ENCODE results near the gene MASP2.
"Not testable (repeated sequence)": the region's sequence is repeated elsewhere in the genome, so short reads cannot be mapped to it uniquely, and the experiment has no call there.

The MASP2 gene

DNA sequence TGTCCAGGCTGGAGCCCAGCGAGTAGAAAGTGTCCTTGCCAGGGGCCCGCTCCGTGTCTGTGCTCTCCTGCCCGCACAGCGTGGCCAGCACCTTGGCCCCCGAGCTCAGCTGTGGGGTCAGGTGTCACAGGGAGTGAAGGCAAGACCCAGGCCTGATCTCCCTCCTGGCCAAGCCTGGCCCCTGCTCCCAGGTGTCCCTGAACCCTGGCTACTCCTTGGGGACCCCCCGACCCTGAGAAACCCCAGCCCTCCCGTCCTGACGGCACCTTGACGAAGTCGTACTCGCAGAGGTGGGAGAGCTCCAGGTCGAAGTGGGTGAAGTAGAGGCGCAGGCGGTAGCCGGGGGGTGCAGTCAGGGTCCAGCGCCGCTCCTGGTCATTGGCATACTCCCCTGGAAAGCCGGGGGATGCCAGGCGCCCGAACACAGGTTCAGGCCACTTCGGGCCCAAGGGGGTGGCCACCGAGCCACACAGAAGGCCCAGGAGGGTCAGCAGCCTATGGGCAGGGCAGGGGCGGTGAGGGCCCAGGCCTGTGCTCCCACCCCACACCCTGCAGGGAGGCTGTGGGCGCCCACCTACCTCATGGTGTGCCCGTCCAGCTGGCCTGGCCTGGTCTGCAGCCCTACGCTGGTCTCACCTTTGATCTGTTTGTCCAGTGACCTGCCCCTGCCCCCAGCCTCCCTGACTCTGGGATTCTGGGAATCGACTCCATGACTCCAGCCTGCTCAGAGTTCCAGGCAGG is at the start of gene MASP2:
Gene MASP2 (minus strand): TSS at position 615 of the 741 bp plus-strand sequence. CDS start 32 bp downstream, at position 583.
- DNase-seq: no peak

DNA sequence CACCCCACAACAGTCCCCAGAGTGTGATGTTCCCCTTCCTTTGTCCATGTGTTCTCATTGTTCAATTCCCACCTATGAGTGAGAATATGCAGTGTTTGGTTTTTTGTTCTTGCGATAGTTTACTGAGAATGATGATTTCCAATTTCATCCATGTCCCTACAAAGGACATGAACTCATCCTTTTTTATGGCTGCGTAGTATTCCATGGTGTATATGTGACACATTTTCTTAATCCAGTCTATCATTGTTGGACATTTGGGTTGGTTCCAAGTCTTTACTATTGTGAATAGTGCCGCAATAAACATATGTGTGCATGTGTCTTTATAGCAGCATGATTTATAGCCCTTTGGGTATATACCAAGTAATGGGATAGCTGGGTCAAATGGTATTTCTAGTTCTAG is 36.7 kb upstream of the MASP2 start:
- not testable (repeated sequence) for DNase-seq

DNA sequence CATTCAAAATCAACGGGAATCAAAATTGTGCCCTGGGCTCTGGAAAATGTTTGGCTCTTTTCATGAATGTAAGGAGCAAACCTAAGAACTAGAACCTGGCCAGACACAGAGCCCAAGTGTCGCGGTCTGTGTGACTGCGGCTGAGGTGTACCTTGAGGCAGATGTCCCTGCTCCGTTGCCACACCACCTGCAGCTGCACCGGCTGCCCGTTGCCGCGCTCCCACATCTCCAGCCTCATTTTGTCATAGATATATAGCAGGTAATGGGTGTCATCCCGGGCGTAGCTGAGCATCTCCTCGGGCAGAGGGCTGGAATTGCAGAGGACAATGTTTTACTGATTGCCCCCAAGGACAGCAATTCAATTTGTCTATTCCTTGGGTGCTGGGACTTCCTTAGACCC is 33.9 kb upstream of the MASP2 start:
- DNase-seq: no peak

DNA sequence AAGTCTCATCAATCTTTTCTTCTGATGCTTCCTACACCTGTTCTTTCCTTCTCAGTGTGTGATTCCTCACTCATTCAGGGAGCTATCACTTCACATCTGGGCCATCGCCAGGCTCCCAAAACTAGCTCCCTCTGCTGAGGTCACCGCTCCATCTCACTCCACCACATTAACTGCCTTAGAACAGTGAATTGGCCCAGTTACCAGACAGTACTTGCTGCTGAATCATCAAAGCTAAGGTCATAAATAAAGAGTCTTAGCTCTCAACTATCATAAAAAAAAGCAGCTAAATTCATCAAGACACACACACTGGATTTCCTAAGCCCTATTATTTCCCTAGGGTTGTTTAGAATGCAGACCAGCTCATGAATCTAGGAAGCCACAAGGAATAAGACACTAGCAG is 31.6 kb upstream of the MASP2 start:
- peak; percentile 17 for DNase-seq

DNA sequence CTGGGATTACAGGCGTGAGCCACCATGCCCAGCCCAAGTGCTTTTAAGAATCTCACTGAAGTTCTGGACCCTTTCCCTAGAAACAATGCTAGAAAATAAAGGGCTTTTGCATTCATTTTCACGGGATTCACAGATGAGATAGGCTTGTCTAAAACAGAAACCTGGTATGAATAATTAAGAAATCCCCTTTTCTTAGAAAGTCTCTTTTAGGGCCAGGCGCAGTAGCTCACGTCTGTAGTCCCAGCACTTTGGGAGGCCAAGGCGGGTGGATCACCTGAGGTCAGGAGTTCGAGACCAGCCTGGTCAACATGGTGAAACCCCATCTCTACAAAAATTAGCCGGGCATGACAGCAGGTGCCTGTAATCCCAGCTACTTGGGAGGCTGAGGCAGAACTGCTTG is 26.4 kb upstream of the MASP2 start:
- not testable (repeated sequence) for DNase-seq

DNA sequence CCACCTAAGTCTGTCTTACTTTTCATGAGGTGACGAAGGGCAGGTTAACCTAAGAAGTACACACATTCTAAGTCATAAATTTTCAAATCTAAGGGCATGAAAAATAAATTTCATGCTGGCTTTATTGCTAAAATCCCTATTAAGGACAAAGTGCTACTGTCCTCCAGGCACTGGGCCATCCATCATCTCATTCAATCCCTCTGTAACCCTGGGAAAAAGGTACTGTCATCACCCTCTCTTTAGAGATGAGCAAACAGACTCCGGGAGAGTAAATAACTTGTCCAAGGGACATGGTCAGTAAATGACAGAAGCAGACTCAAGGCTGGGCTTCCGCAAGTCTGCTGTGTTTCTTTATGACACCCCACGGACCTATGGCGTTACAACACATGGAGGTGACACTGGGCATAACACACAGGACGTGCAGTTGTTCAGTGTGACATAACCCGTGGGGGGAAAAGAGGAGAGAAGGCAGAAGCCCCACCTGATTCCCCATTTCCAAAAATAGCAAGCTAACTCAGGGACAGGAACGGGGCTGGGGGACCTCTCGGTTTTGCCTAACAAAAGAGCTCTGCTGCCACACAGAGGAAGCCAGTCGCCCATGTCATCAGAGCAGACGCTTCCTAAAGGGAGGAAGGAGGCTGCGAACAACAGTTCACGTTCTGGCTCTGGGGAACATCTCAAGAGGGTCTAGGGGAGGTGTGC is 25.3 kb upstream of the MASP2 start:
- no peak for DNase-seq

DNA sequence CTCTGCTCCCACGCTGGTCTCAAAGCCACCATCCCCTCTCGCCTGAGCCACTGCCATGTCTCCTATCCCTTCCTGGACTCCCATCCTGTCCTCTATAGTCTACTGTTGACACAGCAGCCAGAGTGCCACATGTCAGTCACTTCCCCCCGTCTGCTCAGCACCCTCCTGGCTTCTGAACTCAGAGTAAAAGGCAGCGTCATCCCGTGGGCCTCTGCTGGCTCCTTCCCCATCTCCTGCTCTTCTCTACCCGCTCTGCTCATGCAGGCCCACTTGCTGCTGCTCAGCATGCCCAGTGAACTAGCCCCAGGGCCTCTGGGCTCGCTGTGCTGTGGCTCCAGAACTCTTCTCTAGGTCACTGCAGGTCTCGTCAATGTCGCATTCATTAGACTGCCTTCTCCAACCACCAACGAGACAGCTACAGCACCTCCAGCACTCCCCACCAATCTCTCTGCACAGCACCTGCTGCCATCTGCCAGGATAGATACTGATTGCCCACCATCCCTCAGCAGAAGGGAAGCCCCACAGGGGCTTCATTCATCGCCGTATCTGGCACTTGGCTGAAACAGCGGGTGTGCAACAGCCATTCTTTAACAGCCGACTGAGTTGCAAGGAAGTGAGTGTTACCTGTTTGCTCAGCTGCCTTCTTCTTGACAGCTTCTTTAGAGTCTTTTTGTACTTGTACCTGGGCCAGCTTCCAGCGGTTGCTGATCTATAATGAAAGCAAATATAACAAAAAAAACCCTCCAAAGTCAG is 24.6 kb upstream of the MASP2 start:
- DNase-seq: no peak

DNA sequence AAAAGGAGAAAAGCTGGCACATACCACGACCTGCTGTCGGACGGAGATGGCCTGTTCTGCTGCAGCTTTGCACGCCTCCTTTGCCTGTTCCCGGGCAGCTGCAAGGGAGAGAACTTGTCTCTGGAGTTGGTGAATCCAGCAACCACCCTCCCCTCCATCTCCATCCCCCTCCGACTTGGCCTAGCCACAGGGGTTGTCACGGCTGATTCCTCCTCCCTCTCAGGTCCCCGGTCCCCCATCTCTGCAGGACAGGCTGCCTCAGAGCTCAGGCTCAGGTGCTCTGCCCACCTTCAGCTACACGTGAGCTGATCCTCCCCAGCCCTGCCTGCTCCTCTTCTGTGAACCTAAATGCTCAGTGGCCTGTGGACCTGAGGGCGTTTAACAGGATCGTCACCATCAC is 23.8 kb upstream of the MASP2 start:
- no peak for DNase-seq

DNA sequence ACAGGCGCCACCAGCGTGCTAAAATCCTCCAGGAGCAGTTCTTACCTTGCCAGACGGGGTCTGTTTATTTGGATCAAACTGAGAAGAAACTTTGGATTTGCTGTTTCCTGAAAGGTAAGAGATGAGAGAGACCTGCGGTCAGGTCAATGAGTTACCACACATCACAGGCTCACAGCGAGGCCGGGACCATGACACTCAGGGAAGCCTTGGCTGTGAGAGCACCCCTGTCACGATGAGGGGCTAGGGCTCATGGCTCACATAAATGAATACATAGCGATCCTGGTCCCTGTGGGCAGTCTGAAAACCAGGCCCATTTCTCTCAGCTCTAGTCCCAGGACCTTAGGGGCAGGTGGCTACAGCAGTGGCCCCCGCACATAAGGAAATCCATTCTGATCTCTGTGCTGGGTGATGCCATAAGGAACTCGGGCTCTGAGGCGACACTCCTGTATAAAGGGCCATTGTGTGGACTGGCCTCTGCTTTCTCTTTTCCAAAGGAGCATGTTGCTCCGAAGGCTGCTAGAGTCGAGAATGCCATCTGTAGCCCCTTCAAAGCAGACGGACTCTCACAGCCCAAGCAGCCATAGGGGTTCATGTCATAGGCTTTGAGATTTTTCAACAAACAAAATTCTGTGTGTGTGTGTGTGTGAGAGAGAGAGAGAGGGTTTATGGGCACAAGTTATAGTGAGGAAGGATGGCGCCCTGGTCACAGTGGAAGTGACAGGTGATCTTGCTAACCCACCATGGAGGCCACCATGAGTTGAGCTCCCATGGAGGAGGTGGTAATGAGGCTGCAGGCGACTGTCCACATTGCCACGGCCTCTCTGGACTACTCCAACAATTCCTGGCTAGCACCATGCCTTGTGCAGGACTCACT is 21.8 kb upstream of the MASP2 start:
- DNase-seq: no peak

DNA sequence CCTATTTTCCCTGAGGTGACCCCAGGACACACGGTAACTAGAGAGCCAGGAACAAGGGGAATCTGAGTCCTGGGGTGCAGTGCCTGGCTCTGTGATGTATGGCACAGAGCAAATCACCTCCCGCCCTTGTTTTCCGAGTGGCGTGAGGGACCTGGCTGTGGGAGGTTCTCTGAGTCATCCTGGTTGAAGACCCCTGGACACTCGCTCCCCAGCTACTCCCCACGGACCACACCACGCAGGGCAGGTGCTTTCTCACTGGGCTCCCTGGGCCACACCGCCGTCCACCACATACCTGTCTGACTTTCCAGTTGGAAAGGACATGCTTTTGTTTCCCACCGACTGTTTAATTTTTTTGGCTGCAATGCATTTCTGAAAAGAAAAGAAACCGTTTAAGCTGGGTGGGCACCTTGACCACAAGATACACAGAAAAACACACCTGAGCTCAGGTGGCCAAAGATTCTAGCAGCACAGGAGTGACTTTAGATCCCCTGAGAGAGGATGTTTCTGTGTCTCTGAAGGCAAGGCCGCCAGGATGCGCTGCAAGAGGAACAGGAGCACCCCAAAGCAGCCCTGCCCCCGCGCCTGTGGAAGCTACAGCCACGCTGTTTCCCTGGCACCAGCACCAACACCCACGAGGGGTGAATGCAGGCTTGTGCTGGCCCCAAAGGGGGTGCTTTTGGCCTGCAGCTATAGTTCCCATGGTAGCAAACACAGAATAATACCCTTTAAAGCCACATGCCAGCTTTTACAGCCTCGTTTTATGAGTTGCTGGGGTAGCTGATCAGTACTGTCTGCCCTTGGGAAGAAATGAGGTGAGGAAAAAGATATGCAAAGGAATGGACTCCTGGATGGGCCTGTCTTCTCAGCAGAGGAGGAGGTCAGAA is 20.9 kb upstream of the MASP2 start:
- DNase-seq: no peak

DNA sequence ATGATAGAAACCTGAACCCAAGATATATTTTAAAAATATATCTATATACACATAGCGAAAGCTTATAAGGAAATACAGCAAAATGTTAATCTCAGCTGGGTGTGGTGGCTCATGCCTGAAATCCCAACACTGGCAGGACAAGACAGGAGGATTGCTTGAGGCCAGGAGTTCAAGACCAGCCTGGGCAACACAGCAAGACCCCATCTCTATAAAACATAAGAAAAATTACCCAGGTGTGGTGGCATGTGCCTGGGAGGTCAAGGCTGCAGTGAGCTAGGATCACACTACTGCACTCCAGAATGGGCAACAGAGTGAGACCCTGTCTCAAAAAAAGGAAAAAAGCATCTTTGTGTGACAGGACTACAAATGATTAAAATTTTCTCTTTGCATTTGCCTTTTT is 18.8 kb upstream of the MASP2 start:
- no peak for DNase-seq

DNA sequence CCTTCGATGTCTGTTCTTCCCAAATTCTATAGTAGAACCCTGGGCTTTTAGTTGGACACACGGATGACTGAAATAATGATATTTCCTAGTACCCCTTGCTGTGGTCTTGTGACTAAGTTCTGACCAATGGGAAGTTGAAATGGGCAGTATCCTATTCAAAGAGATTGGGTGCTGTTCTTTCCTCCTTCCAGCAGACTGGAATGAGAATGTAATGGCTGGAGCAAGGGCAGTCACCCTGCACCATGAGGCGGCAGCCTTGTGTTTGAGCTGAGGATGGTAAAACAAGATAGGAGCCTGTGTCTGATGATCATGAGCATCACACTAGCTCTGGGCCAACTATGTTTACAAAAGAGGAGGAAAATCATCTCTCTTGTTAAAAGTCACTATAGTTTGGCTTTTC is 17.9 kb upstream of the MASP2 start:
- no peak for DNase-seq

DNA sequence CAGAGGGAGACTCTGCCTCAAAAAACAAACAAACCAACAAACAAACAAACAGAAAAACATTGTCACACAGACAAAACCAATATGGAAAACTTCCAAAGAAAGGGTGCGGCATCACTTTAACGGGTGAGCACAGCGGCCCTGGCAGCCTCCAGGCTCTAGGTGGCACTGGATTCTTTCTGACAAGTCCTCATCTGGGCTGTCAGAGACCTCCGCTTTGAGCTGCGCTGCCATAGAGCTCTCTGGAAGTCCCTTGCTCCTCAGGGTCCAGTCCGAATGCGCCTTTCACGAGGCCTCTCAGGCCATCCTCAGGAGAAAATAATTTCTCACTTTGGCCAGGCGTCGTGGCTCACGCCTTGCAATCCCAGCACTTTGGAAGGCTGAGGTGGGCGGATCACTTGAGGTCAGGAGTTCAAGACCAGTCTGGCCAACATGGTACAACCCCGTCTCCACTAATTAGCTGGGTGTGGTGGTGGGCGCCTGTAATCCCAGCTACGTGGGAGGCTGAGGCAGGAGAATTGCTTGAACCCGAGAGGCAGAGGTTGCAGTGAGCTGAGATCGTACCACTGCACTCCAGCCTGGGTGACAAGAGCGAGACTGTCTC is 17.0 kb upstream of the MASP2 start:
- not testable (repeated sequence) for DNase-seq

DNA sequence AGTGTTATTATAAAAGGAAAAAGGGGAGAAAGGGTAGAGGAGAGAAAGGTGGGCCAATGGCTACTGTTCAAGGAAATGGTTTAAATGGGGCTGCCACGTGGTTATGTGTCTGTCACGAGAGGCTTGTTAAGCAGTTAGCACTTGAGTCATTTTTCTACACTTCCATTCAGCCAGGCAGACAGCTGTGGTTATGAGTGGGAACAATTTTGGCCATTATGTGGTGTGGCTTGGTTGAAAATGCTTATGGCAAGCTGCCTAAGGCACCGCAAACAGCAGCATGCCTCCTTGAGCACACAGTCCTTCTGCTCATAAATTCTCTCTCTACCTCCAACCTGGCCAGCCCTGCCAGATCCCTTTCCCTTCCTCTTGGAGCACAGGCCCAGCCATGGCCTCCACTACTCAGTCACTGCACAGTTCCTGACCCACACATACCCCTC is 15.9 kb upstream of the MASP2 start:
- DNase-seq: peak; percentile 67

DNA sequence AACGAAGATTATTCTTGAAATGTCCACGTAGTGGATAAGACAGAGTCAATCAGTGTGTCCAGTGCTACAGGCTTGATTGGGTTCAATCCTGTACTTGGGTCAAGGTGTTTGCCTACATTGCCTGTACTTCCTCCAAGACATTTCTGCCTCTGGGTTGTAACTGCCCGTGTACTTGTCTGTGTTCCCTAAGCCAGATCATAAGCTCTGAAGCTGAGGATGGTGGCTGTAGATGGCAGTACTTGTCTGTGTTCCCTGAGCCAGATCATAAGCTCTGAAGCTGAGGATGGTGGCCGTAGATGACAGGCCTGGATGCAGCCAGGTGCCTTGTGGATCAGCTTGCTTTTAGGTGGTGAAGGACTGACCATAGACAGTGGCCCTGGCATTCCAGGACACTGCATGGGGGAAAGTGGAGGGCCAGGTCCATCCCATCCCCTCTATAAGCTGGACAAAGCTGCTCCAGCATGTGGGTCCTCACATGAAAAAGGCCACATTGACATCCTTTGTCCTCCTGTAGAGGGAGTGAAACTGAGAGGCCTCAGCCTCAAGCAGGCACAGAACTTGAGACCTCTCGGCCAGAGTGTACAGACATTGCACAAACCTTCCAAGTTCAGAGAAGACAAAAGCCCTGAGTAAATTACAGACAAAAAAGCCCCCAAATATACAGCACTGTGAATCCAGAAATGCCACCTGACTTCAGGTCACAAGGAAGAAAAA is 14.8 kb upstream of the MASP2 start:
- no peak for DNase-seq

DNA sequence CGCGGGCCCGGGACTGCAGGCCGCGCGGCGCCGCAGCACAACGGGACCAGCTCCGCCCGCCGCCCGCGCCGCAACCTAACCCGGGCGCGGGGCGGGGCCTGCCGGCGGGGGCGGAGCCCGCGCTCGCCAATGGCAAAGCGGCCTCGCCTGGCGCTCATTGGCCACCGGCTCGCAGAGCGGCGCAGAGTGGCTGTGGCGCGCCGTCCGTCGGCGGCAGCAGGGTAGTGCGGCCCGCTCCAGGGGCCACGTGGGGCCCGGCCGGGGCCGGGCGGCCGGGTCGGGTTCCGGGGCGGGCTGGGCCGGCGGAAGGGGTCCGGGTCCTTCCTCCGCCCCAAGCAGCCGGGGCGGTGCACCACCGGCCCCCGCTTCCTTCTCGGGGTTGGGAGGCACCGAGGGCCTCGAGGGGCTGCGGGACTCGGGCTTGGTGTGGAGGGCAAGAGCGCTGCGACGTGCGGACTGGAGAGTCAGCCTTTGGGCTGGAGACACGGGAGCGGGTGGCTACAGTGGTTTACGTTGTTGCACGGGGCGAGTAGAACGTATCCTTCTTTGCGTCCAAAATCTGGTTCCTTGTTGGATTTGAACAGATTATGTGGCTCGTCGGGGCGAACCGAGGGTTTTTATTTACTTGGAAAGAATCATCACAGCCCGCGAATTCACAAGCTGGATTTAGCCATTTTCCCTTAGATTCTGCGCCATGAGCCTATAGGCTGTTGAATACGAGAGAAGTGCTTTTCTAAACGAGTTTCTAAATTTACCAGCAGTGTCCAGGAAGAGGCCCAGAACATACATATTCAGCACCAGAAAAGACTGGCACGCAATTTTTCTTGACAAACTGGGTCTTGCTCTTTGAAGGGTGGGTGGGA is 13.2 kb upstream of the MASP2 start, which contains the start of gene SRM:
Gene SRM (minus strand): TSS at position 51 of the 863 bp plus-strand sequence. CDS start 75 bp downstream, outside the sequence.
- DNase-seq: peak; percentile 90

DNA sequence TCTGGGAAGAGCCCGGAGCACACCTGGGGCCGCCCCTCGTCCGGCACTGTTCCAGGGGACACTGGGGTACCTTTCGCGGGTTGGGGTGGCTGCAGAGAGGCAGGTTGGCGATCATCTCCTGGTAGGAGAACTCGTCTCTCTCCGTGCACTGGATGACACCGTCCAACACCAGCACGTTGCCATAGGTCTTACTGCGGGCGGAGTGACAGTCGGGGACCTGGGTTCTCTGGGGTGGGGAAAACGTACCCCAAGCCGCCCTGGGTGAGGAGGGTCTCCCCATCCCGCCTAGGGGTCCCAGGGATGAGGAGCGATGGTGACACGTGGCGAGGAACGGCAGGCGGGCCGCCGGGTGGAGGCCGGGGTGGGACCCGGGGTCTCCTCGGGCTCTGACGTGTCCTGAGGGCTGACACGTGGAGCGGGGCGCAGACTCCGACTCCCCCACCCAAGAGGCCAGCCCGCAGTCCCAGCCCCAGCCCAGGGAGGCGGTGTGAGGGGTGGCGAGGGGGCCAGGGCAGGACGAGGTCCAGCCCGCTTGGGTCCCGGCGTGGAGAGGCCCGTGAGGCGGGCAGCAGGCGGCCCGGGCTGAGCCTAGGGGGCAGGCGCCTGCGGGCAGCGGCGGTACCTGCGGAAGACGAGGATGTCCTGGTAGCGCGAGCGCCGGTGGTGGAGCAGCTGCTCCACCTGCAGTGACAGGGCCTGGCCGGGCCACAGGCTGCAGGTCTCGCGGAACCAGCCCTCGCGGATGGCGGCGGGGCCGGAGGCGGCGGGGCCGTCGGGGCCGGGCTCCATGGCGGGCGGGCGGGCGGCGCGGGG is 12.3 kb upstream of the MASP2 start:
- peak; percentile 20 for DNase-seq

DNA sequence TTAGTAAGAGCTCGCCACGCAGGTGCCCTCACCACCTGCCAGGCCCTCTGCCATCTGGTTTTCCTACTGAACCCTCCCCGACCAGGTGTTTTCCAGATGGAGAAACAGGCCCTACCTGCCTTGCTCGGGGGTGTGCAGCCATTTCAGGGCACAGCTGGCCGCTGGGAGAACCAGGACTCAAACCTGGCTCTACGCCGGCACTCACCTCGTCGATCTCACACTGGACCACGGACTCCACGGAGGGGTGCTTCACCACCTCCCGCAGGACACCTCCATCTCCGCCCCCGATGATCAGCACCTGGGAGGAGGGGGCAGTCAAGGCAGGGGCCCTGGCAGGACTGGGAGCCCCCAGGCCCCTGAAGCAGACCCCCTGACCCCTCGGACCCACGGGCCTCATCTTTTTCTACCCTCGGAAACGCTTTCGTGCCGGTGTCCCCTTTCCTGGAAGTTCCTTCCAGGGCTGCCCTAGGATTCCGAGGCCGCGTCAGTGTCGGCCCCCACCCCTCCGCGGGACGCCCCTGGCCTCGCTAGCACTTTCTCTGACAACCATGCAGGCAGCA is 11.6 kb upstream of the MASP2 start:
- DNase-seq: no peak
